ENCODE data around the gene KMT2C. TPM values are rescaled to one million over a fixed set of nuclear protein-coding genes. Genes with fewer than 3 reads are reported as not detected.

The KMT2C gene
- total RNA-seq, 5 donors from 2014 or later (not counting 1 experiment from before 2014, with no cell fraction given) = 90.8 to 134 (median 116) TPM

GRCh38 chr7:152108359-152108758 lies 327.4 kb downstream of the KMT2C start:
- 100% methylated on average over 1 of the region's 7 CpGs for WGBS (ENCODE audit: insufficient coverage)
- Mint-ChIP-seq H3K36me3 (peaks cover 46% of the 10 kb centered on the region), H3K27me3 (no peaks in the 10 kb centered on the region), H3K9me3 (no peaks in the 10 kb centered on the region), H3K27ac (no peak overlapping the region), H3K4me1 (peaks cover 5 to 7% (median 6%) of the 10 kb centered on the region in 3 donors), H3K4me3 (no peak overlapping the region)
- H3K36me3 ChIP-seq (ENCODE audit: control insufficient read depth in 2 of 2, extremely low read depth in 1 of 2, insufficient read depth in 1 of 2, low read length in 1 of 2) = peaks cover 13 to 39% of the 10 kb centered on the region in 2 donors
- peaks cover 0 to 2% of the 10 kb centered on the region in 2 experiments for H3K4me1 ChIP-seq (ENCODE audit: control insufficient read depth in 1 of 2, extremely low read depth in 1 of 2, insufficient read depth in 2 of 2, low read length in 2 of 2)
- ChIA-PET CTCF (interaction anchor here in 1 of 2 donors (0.6 kb wide), 1 partner anchor 1409 kb away, joined by 6 read pairs; no protein-coding TSS in a partner anchor), POLR2A (interaction anchor here in 1 of 2 donors (0.5 kb wide), 1 partner anchor 52 kb away, joined by 6 read pairs; no protein-coding TSS in a partner anchor)
- DNase-seq = no peak
- no peak overlapping the region for H3K27ac ChIP-seq (ENCODE audit: low read length)
- H3K9me3 ChIP-seq = no peaks in the 10 kb centered on the region
- no peak for ATAC-seq (replicated peaks in 1 of 4)
- no peaks in the 10 kb centered on the region for H3K27me3 ChIP-seq (replicated peaks in 1 of 2; ENCODE audit: control insufficient read depth in 2 of 2, extremely low read depth in 1 of 2, insufficient read depth in 2 of 2, low read length in 1 of 2)
- no peak overlapping the region for H3K4me3 ChIP-seq (ENCODE audit: control insufficient read depth in 1 of 2, extremely low read depth in 1 of 2, low read length in 1 of 2)

GRCh38 chr7:152107945-152108344 lies 327.9 kb downstream of the KMT2C start:
- H3K36me3 ChIP-seq (ENCODE audit: control insufficient read depth in 2 of 2, extremely low read depth in 1 of 2, insufficient read depth in 1 of 2, low read length in 1 of 2) = peaks cover 13 to 40% of the 10 kb centered on the region in 2 donors
- H3K9me3 Mint-ChIP-seq = no peaks in the 10 kb centered on the region
- peaks cover 5 to 7% (median 6%) of the 10 kb centered on the region in 3 donors for H3K4me1 Mint-ChIP-seq
- ATAC-seq (replicated peaks in 1 of 4) (no peak), DNase-seq (no peak)
- H3K27ac Mint-ChIP-seq = no peak overlapping the region
- H3K4me3 Mint-ChIP-seq = no peak overlapping the region
- H3K27me3 ChIP-seq (replicated peaks in 1 of 2; ENCODE audit: control insufficient read depth in 2 of 2, extremely low read depth in 1 of 2, insufficient read depth in 2 of 2, low read length in 1 of 2) = no peaks in the 10 kb centered on the region
- H3K27me3 Mint-ChIP-seq = no peaks in the 10 kb centered on the region
- peaks cover 43% of the 10 kb centered on the region for H3K36me3 Mint-ChIP-seq
- H3K4me3 ChIP-seq (ENCODE audit: control insufficient read depth in 1 of 2, extremely low read depth in 1 of 2, low read length in 1 of 2) = no peak overlapping the region
- peaks cover 0 to 2% of the 10 kb centered on the region in 2 experiments for H3K4me1 ChIP-seq (ENCODE audit: control insufficient read depth in 1 of 2, extremely low read depth in 1 of 2, insufficient read depth in 2 of 2, low read length in 2 of 2)
- WGBS (ENCODE audit: insufficient coverage) = 95% methylated on average over 10 of the region's 17 CpGs
- ChIA-PET POLR2A (interaction anchor here in 1 of 2 donors (0.5 kb wide), 1 partner anchor 51 kb away, joined by 6 read pairs; no protein-coding TSS in a partner anchor), CTCF (no interaction called here)
- H3K9me3 ChIP-seq = no peaks in the 10 kb centered on the region
- H3K27ac ChIP-seq (ENCODE audit: low read length) = no peak overlapping the region

GRCh38 chr7:152106990-152107389 lies 328.8 kb downstream of the KMT2C start:
- Mint-ChIP-seq H3K4me3 (no peak overlapping the region), H3K36me3 (peaks cover 43% of the 10 kb centered on the region), H3K27me3 (no peaks in the 10 kb centered on the region), H3K9me3 (no peaks in the 10 kb centered on the region), H3K4me1 (peaks cover 5 to 7% (median 6%) of the 10 kb centered on the region in 3 donors), H3K27ac (no peak overlapping the region)
- no peak overlapping the region for H3K27ac ChIP-seq (ENCODE audit: low read length)
- no peaks in the 10 kb centered on the region for H3K9me3 ChIP-seq
- ATAC-seq (replicated peaks in 1 of 4) (no peak), DNase-seq (no peak)
- peaks cover 0 to 2% of the 10 kb centered on the region in 2 experiments for H3K4me1 ChIP-seq (ENCODE audit: control insufficient read depth in 1 of 2, extremely low read depth in 1 of 2, insufficient read depth in 2 of 2, low read length in 2 of 2)
- WGBS (ENCODE audit: insufficient coverage) = 100% methylated on average over 1 of the region's 4 CpGs
- ChIA-PET CTCF (interaction anchor here in 1 of 2 donors (0.6 to 0.7 kb wide), 2 partner anchors 15 to 28 kb away, joined by 3 read pairs; no protein-coding TSS in a partner anchor), POLR2A (interaction anchor here in 1 of 2 donors (0.6 kb wide), 1 partner anchor 28 kb away, joined by 4 read pairs; no protein-coding TSS in a partner anchor)
- H3K4me3 ChIP-seq (ENCODE audit: control insufficient read depth in 1 of 2, extremely low read depth in 1 of 2, low read length in 1 of 2) = no peak overlapping the region
- peaks cover 16 to 42% of the 10 kb centered on the region in 2 donors for H3K36me3 ChIP-seq (ENCODE audit: control insufficient read depth in 2 of 2, extremely low read depth in 1 of 2, insufficient read depth in 1 of 2, low read length in 1 of 2)
- H3K27me3 ChIP-seq (replicated peaks in 1 of 2; ENCODE audit: control insufficient read depth in 2 of 2, extremely low read depth in 1 of 2, insufficient read depth in 2 of 2, low read length in 1 of 2) = no peaks in the 10 kb centered on the region

GRCh38 chr7:152105205-152105604 lies 330.6 kb downstream of the KMT2C start:
- POLR2A ChIA-PET = no interaction called here
- Histone ChIP-seq H3K4me3 (ENCODE audit: control insufficient read depth in 1 of 2, extremely low read depth in 1 of 2, low read length in 1 of 2) (no peak overlapping the region), H3K9me3 (no peaks in the 10 kb centered on the region), H3K27ac (ENCODE audit: low read length) (no peak overlapping the region), H3K36me3 (ENCODE audit: control insufficient read depth in 2 of 2, extremely low read depth in 1 of 2, insufficient read depth in 1 of 2, low read length in 1 of 2) (peaks cover 23 to 47% of the 10 kb centered on the region in 2 donors), H3K27me3 (replicated peaks in 1 of 2; ENCODE audit: control insufficient read depth in 2 of 2, extremely low read depth in 1 of 2, insufficient read depth in 2 of 2, low read length in 1 of 2) (no peaks in the 10 kb centered on the region), H3K4me1 (ENCODE audit: control insufficient read depth in 1 of 2, extremely low read depth in 1 of 2, insufficient read depth in 2 of 2, low read length in 2 of 2) (peaks cover 0 to 2% of the 10 kb centered on the region in 2 experiments)
- Mint-ChIP-seq H3K9me3 (no peaks in the 10 kb centered on the region), H3K4me1 (peaks cover 5 to 7% (median 6%) of the 10 kb centered on the region in 3 donors), H3K4me3 (no peak overlapping the region), H3K27ac (no peak overlapping the region), H3K36me3 (peaks cover 42% of the 10 kb centered on the region), H3K27me3 (no peaks in the 10 kb centered on the region)
- DNase-seq (no peak), ATAC-seq (replicated peaks in 1 of 4) (no peak)
- CTCF ChIA-PET = no interaction called here
- 100% methylated on average over 9 of the region's 11 CpGs for WGBS (ENCODE audit: insufficient coverage)

GRCh38 chr7:152103691-152104090 lies 332.1 kb downstream of the KMT2C start:
- ATAC-seq (replicated peaks in 1 of 4) = no peak
- no peak for DNase-seq
- no peak overlapping the region for H3K27ac Mint-ChIP-seq
- no peak overlapping the region for H3K4me3 ChIP-seq (ENCODE audit: control insufficient read depth in 1 of 2, extremely low read depth in 1 of 2, low read length in 1 of 2)
- POLR2A ChIA-PET = interaction anchor here in 1 of 2 donors (0.7 kb wide), 1 partner anchor 599 kb away, joined by 3 read pairs; no protein-coding TSS in a partner anchor
- no peaks in the 10 kb centered on the region for H3K9me3 ChIP-seq
- no peak overlapping the region for H3K4me3 Mint-ChIP-seq
- H3K36me3 ChIP-seq (ENCODE audit: control insufficient read depth in 2 of 2, extremely low read depth in 1 of 2, insufficient read depth in 1 of 2, low read length in 1 of 2) = peaks cover 23 to 47% of the 10 kb centered on the region in 2 donors
- WGBS (ENCODE audit: insufficient coverage) = 92% methylated on average over 2 of the region's 5 CpGs
- CTCF ChIA-PET = no interaction called here
- no peaks in the 10 kb centered on the region for H3K27me3 ChIP-seq (replicated peaks in 1 of 2; ENCODE audit: control insufficient read depth in 2 of 2, extremely low read depth in 1 of 2, insufficient read depth in 2 of 2, low read length in 1 of 2)
- no peaks in the 10 kb centered on the region for H3K4me1 Mint-ChIP-seq
- no peaks in the 10 kb centered on the region for H3K9me3 Mint-ChIP-seq
- H3K27me3 Mint-ChIP-seq = no peaks in the 10 kb centered on the region
- H3K27ac ChIP-seq (ENCODE audit: low read length) = no peak overlapping the region
- H3K36me3 Mint-ChIP-seq = peaks cover 34% of the 10 kb centered on the region
- H3K4me1 ChIP-seq (ENCODE audit: control insufficient read depth in 1 of 2, extremely low read depth in 1 of 2, insufficient read depth in 2 of 2, low read length in 2 of 2) = no peaks in the 10 kb centered on the region

GRCh38 chr7:152103066-152103465 lies 332.7 kb downstream of the KMT2C start:
- H3K27ac ChIP-seq (ENCODE audit: low read length) = no peak overlapping the region
- H3K4me1 ChIP-seq (ENCODE audit: control insufficient read depth in 1 of 2, extremely low read depth in 1 of 2, insufficient read depth in 2 of 2, low read length in 2 of 2) = no peaks in the 10 kb centered on the region
- H3K9me3 ChIP-seq = no peaks in the 10 kb centered on the region
- no peaks in the 10 kb centered on the region for H3K4me1 Mint-ChIP-seq
- peaks cover 20 to 42% of the 10 kb centered on the region in 2 donors for H3K36me3 ChIP-seq (ENCODE audit: control insufficient read depth in 2 of 2, extremely low read depth in 1 of 2, insufficient read depth in 1 of 2, low read length in 1 of 2)
- H3K27me3 ChIP-seq (replicated peaks in 1 of 2; ENCODE audit: control insufficient read depth in 2 of 2, extremely low read depth in 1 of 2, insufficient read depth in 2 of 2, low read length in 1 of 2) = no peaks in the 10 kb centered on the region
- no peak overlapping the region for H3K27ac Mint-ChIP-seq
- peaks cover 34% of the 10 kb centered on the region for H3K36me3 Mint-ChIP-seq
- ATAC-seq (replicated peaks in 1 of 4) = no peak
- DNase-seq = no peak
- 80% methylated on average over 2 of the region's 7 CpGs for WGBS (ENCODE audit: insufficient coverage)
- no peak overlapping the region for H3K4me3 ChIP-seq (ENCODE audit: control insufficient read depth in 1 of 2, extremely low read depth in 1 of 2, low read length in 1 of 2)
- ChIA-PET CTCF (no interaction called here), POLR2A (no interaction called here)
- no peaks in the 10 kb centered on the region for H3K9me3 Mint-ChIP-seq
- H3K4me3 Mint-ChIP-seq = no peak overlapping the region
- H3K27me3 Mint-ChIP-seq = no peaks in the 10 kb centered on the region

Measured in T-cell (primary cell).